Progenitor cell of endocrine pancreas (in vitro differentiated cells): ENCODE data around the gene PAM. TPM values are rescaled to one million over a fixed set of nuclear protein-coding genes. Genes with fewer than 3 reads are reported as not detected.

Experiments used
- DNase-seq: peaks from one replicate; pipeline ENCODE4 v3.0.0; 2021; ENCODE audit warnings: low spot score; ENCODE audit not compliant: unreplicated experiment
- H3K27ac Mint-ChIP-seq: 2 replicates; pipeline ENCODE4 v1.8.0; 2021; ENCODE audit warnings: mild to moderate bottlenecking, moderate library complexity, mixed read lengths
- H3K27me3 Mint-ChIP-seq: 2 replicates; pipeline ENCODE4 v1.8.0; 2021; ENCODE audit warnings: mixed read lengths
- H3K36me3 Mint-ChIP-seq: 2 replicates; pipeline ENCODE4 v1.8.0; 2022; ENCODE audit warnings: mixed read lengths; ENCODE audit not compliant: insufficient read depth
- H3K4me1 Mint-ChIP-seq: 2 replicates; pipeline ENCODE4 v1.8.0; 2021; ENCODE audit warnings: low read depth, mixed read lengths
- H3K4me3 Mint-ChIP-seq: 2 replicates; pipeline ENCODE4 v1.8.0; 2021; ENCODE audit warnings: low read depth, mild to moderate bottlenecking, moderate library complexity, mixed read lengths
- H3K9me3 Mint-ChIP-seq: 2 replicates; pipeline ENCODE4 v1.8.0; 2021; ENCODE audit warnings: low read depth, mixed read lengths
- total RNA-seq: library from RNA; stranded (reverse); gene quantifications from 2 replicates; pipeline ENCODE4 v1.2.1, GENCODE V29; 2021
- TF ChIP-seq, protein P1 (sequence below): fragments of 200-600 bp; sonication (generic); IDR thresholded peaks from one replicate; pipeline ENCODE4 v1.5.0; 2021; ENCODE audit warnings: antibody characterized with exemption, mild to moderate bottlenecking; ENCODE audit not compliant: unreplicated experiment

Gene PAM
- total RNA-seq, 1 donor from 2014 or later, result 111 TPM

DNA sequence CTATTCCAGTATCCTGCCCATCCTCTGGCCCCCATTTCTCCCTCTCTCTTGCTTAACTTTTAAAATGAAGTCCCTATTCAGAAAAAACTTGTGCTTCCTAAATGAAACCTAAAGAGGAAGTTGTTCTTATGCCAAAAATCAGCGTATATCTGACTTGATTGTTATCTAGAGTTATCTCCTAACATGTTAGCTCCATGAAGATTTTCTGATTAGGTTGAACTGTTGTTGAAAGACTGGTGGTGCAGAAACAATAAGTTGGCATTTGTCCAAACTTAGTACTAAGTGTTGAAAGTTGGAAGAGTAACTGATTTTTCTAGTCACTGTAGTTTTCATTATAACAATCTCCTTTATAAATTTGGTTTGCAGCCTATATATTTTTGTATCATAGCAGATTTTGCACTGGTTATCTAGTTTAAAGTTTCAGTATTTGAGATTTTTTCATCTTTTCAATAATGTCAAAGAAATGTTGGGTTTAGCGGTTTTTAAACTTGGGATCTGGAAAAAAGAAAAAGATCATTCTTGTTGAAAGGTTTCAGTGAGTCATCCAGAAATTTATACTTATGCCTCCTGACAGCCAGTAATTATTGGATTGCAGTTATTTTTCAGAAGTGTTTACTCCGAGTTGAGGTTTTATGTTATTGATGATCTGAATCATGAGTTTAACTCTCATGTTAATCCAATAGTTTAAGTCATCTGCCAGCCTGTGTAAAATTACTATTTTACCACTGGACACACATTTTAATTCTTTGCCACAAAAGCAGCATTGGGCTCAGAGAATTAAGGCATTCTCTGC is 60.6 kb downstream of the PAM start:
- DNase-seq, result no peak
- Mint-ChIP-seq H3K27me3 (peaks cover 4% of the 10 kb centered on the region), H3K4me1 (peaks cover 3% of the 10 kb centered on the region), H3K27ac (no peak overlapping the region), H3K36me3 (peaks cover 1% of the 10 kb centered on the region), H3K4me3 (no peak overlapping the region), H3K9me3 (no peaks in the 10 kb centered on the region)
- TF ChIP-seq, protein P1, sequence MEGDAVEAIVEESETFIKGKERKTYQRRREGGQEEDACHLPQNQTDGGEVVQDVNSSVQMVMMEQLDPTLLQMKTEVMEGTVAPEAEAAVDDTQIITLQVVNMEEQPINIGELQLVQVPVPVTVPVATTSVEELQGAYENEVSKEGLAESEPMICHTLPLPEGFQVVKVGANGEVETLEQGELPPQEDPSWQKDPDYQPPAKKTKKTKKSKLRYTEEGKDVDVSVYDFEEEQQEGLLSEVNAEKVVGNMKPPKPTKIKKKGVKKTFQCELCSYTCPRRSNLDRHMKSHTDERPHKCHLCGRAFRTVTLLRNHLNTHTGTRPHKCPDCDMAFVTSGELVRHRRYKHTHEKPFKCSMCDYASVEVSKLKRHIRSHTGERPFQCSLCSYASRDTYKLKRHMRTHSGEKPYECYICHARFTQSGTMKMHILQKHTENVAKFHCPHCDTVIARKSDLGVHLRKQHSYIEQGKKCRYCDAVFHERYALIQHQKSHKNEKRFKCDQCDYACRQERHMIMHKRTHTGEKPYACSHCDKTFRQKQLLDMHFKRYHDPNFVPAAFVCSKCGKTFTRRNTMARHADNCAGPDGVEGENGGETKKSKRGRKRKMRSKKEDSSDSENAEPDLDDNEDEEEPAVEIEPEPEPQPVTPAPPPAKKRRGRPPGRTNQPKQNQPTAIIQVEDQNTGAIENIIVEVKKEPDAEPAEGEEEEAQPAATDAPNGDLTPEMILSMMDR, result no peak

DNA sequence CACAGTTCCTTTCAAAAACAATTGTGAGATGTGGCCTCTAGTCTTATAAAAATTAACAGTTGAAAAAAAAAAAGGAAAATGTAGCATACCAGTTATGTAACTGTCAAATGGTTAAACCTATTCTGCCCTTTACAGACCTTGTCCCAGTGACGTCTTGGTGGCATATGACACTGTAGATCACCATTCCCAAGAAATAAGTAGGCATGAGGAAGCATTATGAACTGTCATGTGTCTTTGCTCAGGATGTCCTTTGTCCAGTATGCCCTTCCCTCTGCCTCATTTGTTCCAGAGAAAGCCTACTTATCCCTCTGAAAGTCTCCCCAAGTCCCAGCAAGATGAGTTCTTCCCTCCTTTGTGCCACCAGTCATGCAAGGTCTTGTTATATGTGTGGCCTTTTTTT is 63.2 kb downstream of the PAM start:
- DNase-seq, result no peak

GRCh38 chr5:102818934-102819333 is 63.8 kb downstream of the PAM start:
- no peak overlapping the region for H3K4me3 Mint-ChIP-seq
- H3K4me1 Mint-ChIP-seq, result no peaks in the 10 kb centered on the region
- H3K36me3 Mint-ChIP-seq, result no peaks in the 10 kb centered on the region
- H3K27ac Mint-ChIP-seq, result no peak overlapping the region
- TF ChIP-seq, protein P1, result no peak
- H3K9me3 Mint-ChIP-seq, result no peaks in the 10 kb centered on the region
- H3K27me3 Mint-ChIP-seq, result peaks cover 4% of the 10 kb centered on the region
- DNase-seq, result no peak

More for the DNA sequence above, 63.2 kb downstream of the PAM start:
- Mint-ChIP-seq H3K9me3 (no peaks in the 10 kb centered on the region), H3K27me3 (peaks cover 4% of the 10 kb centered on the region), H3K27ac (peak overlapping the region; percentile 18), H3K4me1 (no peaks in the 10 kb centered on the region), H3K4me3 (no peak overlapping the region), H3K36me3 (no peaks in the 10 kb centered on the region)
- TF ChIP-seq, protein P1, result no peak

DNA sequence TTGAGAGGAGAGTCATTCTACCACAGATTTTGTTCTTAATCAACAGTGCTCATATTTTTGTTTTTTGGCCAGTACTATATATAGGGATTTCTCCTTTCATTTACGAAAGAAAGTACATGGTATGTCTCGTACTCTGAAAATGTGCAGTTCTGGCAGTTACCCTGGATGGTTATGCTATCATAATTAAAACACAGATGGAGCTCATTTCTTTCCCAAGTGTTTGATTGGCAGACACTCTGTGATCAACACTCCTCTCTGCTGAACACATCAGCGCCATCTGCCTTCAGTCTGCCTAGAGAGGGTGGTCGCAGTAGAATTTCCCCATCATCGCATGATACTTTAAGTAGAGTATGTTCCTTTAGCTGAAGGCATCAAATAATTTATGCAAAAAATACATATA is 64.5 kb downstream of the PAM start:
- no peak overlapping the region for H3K27ac Mint-ChIP-seq

DNA sequence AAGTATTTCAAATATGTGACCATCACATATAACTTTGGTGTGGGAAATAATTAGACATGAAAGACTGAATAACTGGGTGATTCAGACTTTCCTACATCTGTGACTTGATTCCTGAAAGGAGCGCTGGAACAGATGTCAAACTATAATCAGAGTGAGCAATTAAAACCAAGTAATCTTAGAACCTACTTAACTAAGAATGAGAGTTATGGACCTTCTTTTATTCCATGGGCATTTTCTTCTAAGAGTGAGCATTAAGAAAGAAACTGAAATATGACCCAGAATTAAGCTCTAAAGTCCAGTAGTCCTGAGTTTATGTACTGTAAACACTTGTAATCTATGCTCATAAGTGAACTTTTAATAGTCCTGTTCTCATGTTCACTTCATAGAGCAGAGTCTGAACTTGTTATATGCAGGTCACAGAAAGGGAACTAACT is 68.4 kb downstream of the PAM start:
- DNase-seq, result no peak
- H3K36me3 Mint-ChIP-seq, result no peaks in the 10 kb centered on the region
- H3K27me3 Mint-ChIP-seq, result no peaks in the 10 kb centered on the region
- H3K9me3 Mint-ChIP-seq, result no peaks in the 10 kb centered on the region
- no peak overlapping the region for H3K4me3 Mint-ChIP-seq
- H3K27ac Mint-ChIP-seq, result no peak overlapping the region
- TF ChIP-seq, protein P1, result no peak
- H3K4me1 Mint-ChIP-seq, result no peaks in the 10 kb centered on the region

More for the DNA sequence above, 64.5 kb downstream of the PAM start:
- no peak for DNase-seq
- H3K36me3 Mint-ChIP-seq, result no peaks in the 10 kb centered on the region
- no peaks in the 10 kb centered on the region for H3K9me3 Mint-ChIP-seq
- H3K4me1 Mint-ChIP-seq, result no peaks in the 10 kb centered on the region
- no peak overlapping the region for H3K4me3 Mint-ChIP-seq
- peaks cover 4% of the 10 kb centered on the region for H3K27me3 Mint-ChIP-seq
- TF ChIP-seq, protein P1, result no peak
